HG03196 (cell line): ENCODE data around the gene FBXL2.

Source experiments
- ATAC-seq: cut with Tn5 transposase; IDR thresholded peaks from one replicate; pipeline ENCODE4 v1.9.1; 2021; ENCODE audit not compliant: unreplicated experiment

The FBXL2 gene, protein sequence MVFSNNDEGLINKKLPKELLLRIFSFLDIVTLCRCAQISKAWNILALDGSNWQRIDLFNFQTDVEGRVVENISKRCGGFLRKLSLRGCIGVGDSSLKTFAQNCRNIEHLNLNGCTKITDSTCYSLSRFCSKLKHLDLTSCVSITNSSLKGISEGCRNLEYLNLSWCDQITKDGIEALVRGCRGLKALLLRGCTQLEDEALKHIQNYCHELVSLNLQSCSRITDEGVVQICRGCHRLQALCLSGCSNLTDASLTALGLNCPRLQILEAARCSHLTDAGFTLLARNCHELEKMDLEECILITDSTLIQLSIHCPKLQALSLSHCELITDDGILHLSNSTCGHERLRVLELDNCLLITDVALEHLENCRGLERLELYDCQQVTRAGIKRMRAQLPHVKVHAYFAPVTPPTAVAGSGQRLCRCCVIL

DNA sequence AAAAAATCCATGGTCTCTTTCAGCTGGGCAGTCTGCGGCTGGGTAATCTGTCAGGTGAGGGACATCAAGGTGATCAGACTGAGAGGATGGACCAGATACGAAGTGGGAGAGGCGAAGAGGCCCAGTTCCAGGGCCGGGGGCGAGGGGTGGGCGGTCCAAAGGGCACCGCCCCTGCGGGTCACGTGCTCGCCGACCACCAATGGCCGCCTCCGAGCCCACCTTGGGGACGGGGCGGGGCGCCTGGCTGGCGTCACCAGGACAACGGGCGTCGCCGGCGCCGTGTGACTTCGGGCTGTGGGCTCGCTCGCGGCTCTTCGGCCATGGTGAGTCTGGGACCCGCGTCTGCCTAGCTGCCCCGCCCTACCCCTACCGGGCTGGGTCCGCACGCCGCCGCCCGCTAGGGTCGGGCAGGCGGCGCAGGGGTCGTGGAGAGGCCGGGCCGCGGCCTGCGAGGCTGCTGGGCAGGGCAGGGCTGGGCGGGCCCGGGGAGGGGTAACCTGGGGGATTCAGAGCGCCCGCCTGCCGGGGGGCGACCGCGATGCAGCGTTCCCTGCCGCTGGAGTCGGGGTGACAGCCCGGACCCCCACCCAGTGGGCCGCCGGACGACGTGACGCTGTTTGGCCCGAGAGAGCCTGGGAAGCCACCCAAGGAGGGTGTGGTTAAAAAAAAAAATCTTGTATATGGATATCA, at the start of gene FBXL2:
Gene FBXL2 (plus strand): TSS at position 250 of the 690 bp plus-strand sequence. CDS start 71 bp downstream, at position 321.
- ATAC-seq, result no peak

DNA sequence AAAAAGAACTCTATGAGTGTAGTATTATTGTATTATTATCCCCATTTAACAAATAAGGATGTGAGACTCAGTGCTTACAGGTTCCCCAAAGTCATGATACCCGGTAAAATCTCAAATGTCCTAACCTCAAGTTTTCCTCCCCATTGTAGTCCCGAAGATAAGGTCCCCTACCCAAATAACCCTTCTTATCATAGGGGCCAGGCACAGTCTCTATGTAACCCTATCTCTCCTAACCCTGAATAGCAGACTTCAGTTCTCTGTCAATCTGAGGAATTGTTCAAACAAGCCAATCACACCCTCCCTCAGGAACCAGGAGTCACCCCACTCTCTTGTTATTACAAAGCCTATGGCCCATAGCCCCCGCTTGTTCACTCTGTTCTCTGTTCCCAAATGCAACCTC, 48.2 kb upstream of the FBXL2 start:
- ATAC-seq, result no peak

DNA sequence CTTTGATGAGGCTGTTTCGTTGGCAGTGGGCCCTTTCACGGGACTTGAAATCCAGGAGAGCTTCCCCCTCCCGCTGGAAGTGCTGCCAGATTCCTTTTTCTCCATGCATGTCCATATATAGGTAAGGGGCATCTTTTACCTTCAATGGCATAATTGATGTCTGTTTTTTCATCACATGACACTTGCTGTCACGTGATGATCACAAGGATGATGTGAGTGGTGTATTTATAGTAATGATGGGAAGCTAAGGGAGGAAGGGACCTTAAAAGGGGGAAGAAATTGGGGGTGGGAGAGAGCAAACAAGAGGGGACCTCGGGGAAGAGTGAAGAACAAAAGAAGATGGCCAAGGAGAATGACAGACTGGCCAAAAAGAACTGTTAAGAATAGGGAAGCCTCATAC, 47.3 kb upstream of the FBXL2 start:
- no peak for ATAC-seq

DNA sequence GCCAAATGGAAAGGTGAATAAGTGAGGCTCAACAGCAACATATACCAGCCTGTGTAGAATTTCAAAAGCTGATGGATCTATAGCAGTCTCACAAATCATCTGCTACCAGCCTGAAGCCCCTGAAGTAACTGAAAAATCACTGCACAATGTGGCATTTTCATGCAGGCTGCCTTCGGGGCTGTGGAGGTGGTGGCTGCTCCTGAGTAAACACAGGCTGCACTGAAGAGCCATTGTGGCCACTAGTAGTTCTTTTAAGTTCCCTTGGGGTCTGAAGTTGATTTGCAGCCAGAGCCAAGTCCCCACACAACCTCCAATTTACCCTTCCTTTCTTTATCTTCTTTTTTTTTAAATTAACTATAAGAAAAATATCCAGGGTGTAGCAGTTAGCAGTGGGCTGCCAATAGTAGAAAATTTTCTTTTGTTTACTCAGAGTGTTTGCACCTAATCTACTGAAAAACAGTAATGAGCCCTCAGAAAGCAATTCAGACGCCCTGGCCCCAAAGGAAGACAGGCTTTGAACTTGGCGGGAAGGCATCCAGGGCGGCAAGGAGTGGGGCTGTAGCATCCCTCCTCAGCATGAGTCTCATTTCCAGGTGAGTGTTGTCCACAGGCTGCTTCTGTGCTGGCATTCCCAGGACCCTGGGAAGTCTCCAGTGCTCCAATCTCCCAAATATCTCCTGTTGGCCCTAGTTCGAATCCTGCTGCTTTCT, 45.3 kb upstream of the FBXL2 start:
- no peak for ATAC-seq

DNA sequence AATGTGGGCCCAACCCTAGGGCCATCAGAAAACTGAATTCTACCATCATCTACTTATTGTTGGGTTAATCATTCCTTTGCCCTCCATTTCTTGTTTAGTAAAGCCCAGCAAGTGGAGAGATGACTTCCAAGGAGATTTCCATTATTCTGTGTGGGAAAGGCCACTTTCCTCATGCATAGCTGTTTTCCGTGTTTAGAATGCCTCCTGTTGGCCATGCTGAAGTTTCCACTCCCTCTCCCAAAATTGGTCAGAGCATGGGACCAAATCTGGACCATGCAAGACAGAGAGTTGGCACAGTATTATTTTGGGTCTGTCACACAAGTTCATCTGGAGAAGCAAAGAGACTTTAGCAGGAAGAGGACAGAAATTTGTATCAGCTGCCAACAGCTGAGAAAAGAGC, 43.4 kb upstream of the FBXL2 start:
- ATAC-seq, result no peak

DNA sequence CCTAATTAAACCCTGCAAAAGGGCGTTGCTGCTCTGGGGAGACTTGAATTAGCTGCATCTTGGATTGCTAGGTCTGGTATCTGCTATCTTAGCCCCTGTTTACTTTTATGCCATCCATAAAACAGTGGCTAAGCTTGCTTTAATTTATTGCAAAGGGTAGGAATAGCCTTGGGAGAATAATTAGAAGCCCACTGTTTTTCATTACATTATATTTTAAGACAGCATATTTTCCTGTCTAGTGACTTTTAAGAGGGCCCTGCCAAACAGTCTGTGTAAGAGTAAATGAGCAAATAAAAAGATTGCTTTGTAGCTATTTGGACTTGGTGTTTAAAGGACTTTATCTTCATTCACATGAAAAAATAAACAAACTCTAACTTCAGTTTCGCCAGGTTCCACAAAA, 41.2 kb upstream of the FBXL2 start:
- ATAC-seq, result no peak

DNA sequence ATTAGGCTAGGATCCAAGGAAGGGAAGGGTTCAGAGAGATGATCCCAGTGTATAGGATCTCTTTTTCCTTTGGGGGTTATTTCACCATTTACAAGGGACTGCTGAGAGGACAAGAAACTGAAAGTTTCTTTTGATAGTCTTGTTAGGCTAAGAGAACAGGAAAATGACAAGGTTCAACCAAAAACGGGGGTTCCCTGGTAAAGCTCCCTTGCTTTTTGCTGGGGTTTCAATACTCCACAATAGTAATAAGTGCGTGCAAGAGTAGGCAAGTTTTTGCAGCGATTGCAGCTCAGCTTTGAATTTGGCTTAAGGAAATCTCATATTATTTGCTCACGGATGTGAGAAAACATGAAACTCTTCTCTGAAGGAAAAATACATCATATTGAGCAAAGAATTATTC, 39.8 kb upstream of the FBXL2 start:
- no peak for ATAC-seq

DNA sequence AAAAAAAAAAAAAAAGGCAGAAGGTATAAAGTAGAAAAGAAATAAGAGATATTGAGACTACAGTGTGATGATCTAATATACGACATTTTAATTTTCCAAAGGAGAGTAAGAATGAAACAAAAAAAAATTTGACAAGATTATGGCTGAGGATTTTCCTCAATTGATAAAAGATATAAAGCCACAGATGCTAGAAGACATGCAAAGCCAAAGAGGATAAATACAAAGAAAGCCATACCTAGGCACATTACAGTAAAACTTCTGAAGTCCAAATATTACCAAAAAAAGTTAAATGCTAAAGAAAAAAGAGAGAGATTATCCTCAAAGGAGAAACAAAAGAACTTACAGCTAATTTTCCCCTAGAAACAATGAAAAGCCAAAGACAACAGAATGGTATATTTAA, 38.3 kb upstream of the FBXL2 start:
- ATAC-seq, result no peak

DNA sequence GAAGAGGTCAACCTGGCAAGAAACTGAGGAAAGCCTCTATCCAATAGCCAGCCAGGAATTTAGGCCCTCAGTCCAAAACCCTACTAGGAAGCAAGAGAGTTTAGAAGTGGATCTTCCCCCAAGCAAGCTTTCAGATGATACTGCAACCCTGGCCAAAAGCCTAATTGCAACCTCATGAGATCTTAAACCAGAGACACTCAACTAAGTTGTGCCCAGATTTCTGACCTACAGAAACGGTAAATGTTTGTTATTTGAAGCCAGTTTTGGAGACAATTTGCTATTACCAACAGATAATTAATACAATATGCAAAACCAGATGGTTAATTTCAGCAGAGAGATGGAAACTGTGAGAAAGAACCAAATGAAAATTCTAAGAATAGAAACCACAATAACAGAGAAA, 37.0 kb upstream of the FBXL2 start:
- no peak for ATAC-seq

DNA sequence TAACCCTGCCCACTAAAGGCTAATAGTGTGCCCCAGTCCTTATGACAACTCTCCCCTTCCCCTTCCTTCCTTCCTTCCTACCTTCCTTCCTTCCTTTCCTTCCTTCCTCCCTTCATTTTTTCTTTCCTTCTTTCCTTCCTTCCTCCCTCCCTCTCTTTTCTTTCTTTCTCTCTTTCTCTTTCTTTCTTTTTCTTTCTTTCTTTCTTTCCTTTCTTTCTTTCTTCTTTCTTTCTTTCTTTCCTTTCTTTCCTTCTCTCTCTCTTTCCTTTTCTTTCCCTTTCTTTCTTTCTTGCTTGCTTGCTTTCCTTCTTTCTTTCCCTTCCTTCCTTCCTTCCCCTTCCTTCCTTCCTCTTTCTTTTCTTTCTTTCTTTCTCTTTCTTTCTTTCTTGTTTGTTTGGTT, 30.5 kb upstream of the FBXL2 start:
- no peak for ATAC-seq

DNA sequence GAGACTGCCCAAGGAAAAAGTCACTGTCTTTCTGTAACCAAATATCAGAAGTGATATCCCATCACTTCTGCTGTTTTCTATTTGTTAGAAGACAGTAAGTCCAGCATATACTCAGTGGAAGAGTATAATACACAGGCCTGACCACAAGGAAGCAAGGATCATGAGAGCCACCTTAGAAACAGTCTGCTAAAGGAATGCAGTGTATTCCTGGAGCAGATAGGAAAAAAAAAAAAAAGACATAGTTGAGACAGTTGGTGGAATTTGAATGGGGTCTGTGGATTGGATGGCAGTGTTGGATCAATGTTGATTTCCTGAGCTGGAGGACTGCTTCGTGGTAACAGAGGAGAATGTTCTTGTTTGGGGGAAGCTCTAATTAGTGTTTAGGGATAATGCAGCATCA, 26.5 kb upstream of the FBXL2 start:
- no peak for ATAC-seq

DNA sequence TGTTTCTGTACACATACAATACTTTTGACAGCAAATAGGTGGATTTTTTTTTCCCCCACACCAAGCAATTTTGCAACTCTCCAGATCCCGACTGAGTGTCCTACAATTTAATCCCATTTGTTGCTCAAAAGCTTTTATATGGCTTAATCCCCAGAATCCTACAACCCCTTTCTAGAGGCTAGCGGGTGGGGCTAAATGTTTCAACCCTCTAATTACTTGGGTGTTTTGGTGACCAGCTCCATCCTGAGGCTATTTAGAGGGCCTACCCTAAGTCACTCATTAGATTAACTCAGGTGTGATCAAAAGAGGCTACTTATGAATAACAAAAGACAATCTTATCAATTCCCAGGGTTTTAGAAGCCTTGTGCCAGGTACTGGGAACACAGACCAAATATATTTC, 21.0 kb upstream of the FBXL2 start:
- ATAC-seq, result no peak

DNA sequence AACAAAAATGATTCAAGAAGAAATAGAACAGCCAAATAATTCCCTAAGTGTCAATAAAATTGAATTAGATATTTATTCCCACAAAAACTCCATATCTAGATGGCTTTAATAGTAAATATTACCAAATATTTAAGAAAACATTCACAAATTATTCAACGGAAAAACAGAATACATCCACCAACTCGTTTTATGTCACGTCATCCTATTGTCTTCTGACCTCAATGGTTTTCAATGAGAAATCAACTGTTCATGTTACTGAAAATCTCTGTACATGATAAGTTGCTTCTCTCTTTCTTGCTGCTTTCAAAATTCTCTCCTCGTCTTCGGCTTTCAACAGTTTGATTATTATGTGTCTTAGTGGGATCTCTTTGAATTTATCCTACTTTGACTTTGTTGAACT, 17.1 kb upstream of the FBXL2 start:
- ATAC-seq, result no peak

DNA sequence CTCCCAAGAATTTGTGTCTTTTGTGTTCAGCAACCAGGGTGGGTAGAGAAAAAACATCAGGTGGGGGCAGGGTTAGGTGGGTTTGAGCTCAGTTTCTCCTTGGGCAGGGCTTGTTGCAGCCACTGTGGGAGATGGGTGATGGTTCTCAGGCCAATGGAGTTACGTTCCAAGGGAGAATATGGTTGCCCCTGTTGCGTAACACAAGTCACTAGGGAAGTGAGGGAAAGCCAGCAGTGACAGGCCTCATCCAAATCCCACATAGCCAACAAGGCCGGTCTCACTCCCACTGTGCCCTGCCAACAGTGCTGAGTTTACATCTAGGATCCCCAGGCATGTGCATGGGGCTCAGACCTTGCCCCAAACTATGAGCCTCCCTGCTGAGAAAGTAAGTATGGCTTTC, 7.9 kb upstream of the FBXL2 start:
- no peak for ATAC-seq

DNA sequence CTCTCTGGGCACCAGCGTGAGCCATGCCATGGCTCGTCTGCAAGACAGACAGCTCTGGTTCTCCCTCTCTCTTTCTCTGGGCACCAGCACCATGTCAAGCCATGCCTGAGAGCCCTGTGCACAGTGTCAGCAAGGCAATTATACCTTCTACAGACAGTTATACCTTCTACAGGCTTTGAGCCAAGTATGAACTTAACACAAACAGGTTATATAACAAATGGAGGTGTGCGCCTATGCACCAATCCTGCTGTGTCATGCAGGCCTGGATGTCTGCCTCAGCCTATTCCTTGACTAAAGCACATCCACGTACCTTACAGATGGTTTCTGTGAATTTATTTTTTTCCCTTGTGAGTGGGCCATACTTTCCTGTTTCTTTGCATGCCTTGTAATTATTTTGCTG, 5.9 kb upstream of the FBXL2 start:
- ATAC-seq, result no peak

DNA sequence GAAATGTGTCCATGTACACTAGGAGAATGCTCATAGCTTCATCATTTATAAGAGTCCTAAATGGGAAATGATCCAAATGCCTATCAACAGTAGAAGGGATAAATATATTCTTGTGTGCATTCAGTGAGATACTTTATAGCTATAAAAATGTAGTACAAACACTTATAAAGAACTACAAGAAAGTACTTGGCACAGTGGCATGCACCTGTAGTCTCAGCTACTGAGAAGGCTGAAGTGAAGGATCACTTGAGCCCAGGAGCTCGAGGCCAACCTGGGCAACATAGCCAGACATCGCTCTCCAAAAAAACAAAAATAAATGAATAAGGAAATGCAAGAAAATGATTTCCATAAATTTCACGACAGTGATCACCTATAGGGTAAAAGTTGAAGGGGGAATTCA, 3.6 kb upstream of the FBXL2 start:
- no peak for ATAC-seq

DNA sequence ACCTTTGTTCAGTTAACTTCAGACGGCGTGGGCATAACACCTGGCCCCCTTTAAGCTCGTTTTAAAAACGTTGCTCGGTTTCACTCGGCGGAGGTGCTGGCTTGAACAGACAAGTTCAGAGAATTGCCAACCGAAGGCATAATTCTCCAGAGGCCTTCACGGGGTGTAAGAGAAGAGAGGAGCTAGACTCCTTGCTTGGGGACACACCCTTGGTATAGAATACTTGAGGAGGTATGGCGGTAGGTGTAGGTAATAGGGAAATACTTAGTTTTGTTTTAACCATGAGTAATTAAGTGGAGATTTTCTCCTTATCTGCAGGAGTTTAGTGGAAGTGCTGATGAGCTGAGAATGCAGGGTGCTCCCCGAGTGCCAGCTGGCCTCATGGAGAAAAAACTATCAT, 921 bp downstream of the FBXL2 start:
- no peak for ATAC-seq

DNA sequence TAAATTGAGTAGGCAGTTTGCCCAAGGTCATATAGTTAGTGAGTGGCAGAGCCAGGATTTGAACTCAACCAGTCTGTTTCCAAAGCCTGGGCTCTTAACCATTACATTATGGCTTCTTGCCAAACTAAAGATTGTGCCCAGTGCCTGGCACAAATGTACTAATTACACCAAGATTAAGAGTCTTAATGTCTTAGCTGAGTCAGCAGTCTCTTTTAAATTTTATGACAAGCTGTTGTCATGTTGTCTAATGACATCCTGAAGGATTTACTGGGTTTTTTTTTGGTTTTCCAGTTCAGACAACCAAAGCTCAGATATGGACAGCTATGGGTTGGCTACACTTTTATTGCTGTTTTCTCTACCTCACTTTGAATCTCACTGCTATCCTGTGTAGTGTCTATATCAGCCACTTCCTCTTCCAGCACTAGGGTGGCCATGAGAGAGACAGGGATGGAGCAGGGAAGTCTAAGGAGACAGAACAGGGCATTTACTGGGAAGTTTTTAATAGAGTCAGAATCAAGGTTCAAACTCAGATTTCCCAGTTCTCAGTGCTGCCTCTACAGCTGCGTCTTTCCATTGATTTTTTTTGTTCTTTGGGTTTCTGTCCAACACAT, 10.5 kb downstream of the FBXL2 start:
- no peak for ATAC-seq

DNA sequence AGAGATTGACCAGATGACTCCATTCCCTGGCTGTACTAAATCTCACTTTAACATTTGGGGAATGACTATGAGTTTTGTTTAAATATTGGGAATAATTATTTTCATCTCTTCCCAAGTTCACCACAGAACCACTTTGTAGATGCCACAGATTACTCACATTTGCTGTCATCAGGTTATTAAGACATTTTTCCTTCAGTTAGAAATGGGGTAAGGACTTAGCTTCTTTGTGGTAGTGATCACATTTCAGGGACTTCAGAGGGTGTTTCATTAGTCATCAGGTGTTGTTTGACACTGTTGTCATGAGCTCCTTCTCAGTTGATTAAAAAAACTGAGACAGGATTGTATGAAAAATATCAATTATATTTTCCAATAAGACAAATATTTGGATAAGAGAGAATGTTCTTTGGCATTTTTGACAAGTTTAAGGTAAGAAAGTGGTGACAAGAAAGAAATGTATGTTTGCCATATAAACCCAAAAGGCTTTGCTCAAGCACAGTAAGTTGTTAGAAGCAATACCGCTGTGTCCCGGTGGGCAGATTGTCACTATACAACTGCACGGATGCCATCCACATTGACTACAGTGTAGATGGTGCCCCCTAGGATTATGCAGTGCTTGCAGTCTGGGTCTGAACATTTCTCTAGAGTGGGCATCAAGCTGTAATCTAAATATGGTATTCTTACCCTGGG, 22.3 kb downstream of the FBXL2 start:
- ATAC-seq, result no peak

DNA sequence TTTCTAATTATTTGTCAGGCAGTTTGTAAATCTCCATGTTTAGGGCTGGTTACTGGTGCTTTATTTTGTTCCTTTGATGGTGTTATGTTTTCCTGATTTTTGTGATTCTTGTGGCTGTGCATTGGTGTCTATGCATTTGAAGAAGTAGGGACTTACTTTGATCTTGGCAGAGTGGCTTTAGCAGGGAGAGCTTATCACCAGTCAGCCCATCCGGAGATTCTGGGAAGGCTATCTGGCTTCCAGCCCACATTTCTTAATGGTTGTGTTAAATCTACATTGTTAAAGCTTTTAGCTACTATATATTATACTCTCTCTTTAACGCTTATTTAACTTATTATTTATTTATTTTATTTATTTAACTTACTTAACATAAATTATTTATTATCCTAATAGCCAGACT, 35.1 kb downstream of the FBXL2 start:
- no peak for ATAC-seq

DNA sequence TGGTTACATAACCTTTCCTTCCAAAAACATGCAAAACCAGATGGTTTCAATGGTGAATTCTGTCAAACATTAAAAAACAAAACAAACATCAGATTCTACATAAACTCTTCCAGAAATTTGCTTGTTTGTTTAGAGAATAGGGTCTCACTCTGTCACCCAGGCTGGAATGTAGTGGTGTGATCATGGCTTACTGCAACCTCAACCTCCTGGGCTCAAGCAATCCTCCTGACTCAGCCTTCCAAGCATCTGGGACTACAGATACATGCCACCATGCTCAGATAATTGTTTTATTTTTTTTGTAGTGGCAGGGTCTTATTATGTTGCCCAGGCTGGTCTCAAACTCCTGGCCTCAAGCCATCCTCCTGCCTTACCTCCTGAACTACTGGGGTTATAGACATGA, 36.1 kb downstream of the FBXL2 start:
- ATAC-seq, result no peak
